HEK293 (cell line): Measurements from ENCODE around the gene TSPAN17.

Experiments
- CTCF ChIA-PET: fragments of 350-600 bp; formaldehyde crosslinking; extraction: SDS; loops from one replicate; lab custom pipeline; 2021; ENCODE audit warnings: antibody characterized with exemption; lab: Yijun Ruan, JAX
- POLR2A ChIA-PET: fragments of 300-600 bp; formaldehyde crosslinking; extraction: SDS; loops from one replicate; lab custom pipeline; 2020; ENCODE audit warnings: antibody characterized with exemption, inconsistent platforms; lab: Yijun Ruan, JAX
- H3K27ac ChIP-seq: fragments of 200-500 bp; sonication (Bioruptor generic); 2 replicates; pipeline ENCODE4 v1.5.1; 2014; ENCODE audit warnings: low read depth, low read length, control low read depth, inconsistent platforms; ENCODE audit errors: extremely low read depth
- H3K36me3 ChIP-seq, 2 experiments: fragments of 200-500 bp in 1 of 2; sonication (Bioruptor generic) in 1 of 2; 1 replicate in 1 of 2; 2 replicates in 1 of 2; pipeline ENCODE4 v1.5.1; 2014 to 2017; ENCODE audit warnings: inconsistent platforms in 2 of 2, low read length in 2 of 2; ENCODE audit not compliant: control insufficient read depth in 2 of 2, insufficient read depth in 1 of 2
- H3K4me1 ChIP-seq: fragments of 200-500 bp; sonication (Bioruptor generic); 2 replicates; pipeline ENCODE4 v1.5.1; 2014; ENCODE audit warnings: mild to moderate bottlenecking, low read length, inconsistent platforms; ENCODE audit not compliant: control insufficient read depth, insufficient read depth
- H3K4me3 ChIP-seq: 2 replicates; pipeline ENCODE4 v1.5.1; 2011; ENCODE audit warnings: low read depth, mild to moderate bottlenecking, control low read depth, low read length, moderate library complexity
- H3K9me3 ChIP-seq: fragments of 200-500 bp; sonication (Bioruptor generic); 2 replicates; pipeline ENCODE4 v1.5.1; 2014; ENCODE audit warnings: low read depth, low read length, inconsistent platforms; ENCODE audit not compliant: control insufficient read depth, insufficient read depth
- AEBP2 ChIP-seq: fragments of 450-650 bp; formaldehyde crosslinking; IDR thresholded peaks from 2 replicates; pipeline ENCODE4 v1.5.1; 2016; ENCODE audit warnings: missing biosample characterization, missing genetic modification characterization, borderline replicate concordance
- EGR2 ChIP-seq: fragments of 450-650 bp; formaldehyde crosslinking; IDR thresholded peaks from 2 replicates; pipeline ENCODE4 v1.5.1; 2016; ENCODE audit warnings: low read depth, missing biosample characterization, missing genetic modification characterization
- HIC1 ChIP-seq: fragments of 450-650 bp; formaldehyde crosslinking; IDR thresholded peaks from 2 replicates; pipeline ENCODE4 v1.5.1; 2016; ENCODE audit warnings: missing biosample characterization, missing genetic modification characterization
- KLF1 ChIP-seq: fragments of 450-650 bp; formaldehyde crosslinking; IDR thresholded peaks from 2 replicates; pipeline ENCODE4 v1.5.1; 2016; ENCODE audit warnings: missing biosample characterization, missing genetic modification characterization
- KLF17 ChIP-seq: fragments of 450-650 bp; formaldehyde crosslinking; IDR thresholded peaks from 2 replicates; pipeline ENCODE4 v1.5.1; 2016; ENCODE audit warnings: missing biosample characterization, missing genetic modification characterization
- MZF1 ChIP-seq: fragments of 450-650 bp; formaldehyde crosslinking; IDR thresholded peaks from 2 replicates; pipeline ENCODE4 v1.5.1; 2017; ENCODE audit warnings: missing biosample characterization, missing genetic modification characterization, borderline replicate concordance
- PRDM10 ChIP-seq: fragments of 450-650 bp; formaldehyde crosslinking; IDR thresholded peaks from 2 replicates; pipeline ENCODE4 v1.5.1; 2016; ENCODE audit warnings: missing biosample characterization, missing genetic modification characterization
- PRDM6 ChIP-seq: fragments of 450-650 bp; formaldehyde crosslinking; IDR thresholded peaks from 2 replicates; pipeline ENCODE4 v1.5.1; 2017; ENCODE audit warnings: missing biosample characterization, missing genetic modification characterization
- TRIM28 ChIP-seq: IDR thresholded peaks from 2 replicates; pipeline ENCODE4 v1.6.1; 2011; ENCODE audit warnings: low read length, control low read depth, borderline replicate concordance
- WT1 ChIP-seq: fragments of 450-650 bp; formaldehyde crosslinking; IDR thresholded peaks from 2 replicates; pipeline ENCODE4 v1.5.1; 2016; ENCODE audit warnings: missing biosample characterization, missing genetic modification characterization
- ZBTB49 ChIP-seq: fragments of 450-650 bp; formaldehyde crosslinking; IDR thresholded peaks from 2 replicates; pipeline ENCODE4 v1.5.1; 2016; ENCODE audit warnings: missing biosample characterization, missing genetic modification characterization, low read depth
- ZBTB8A ChIP-seq: fragments of 450-650 bp; formaldehyde crosslinking; IDR thresholded peaks from 2 replicates; pipeline ENCODE4 v1.5.1; 2016; ENCODE audit warnings: missing biosample characterization, missing genetic modification characterization
- ZFP3 ChIP-seq: fragments of 450-650 bp; formaldehyde crosslinking; IDR thresholded peaks from 2 replicates; pipeline ENCODE4 v1.5.1; 2016; ENCODE audit warnings: low read depth, missing biosample characterization, missing genetic modification characterization
- ZNF10 ChIP-seq: fragments of 450-650 bp; formaldehyde crosslinking; IDR thresholded peaks from 2 replicates; pipeline ENCODE4 v1.5.1; 2017; ENCODE audit warnings: missing biosample characterization, missing genetic modification characterization
- ZNF404 ChIP-seq: fragments of 450-650 bp; formaldehyde crosslinking; IDR thresholded peaks from 2 replicates; pipeline ENCODE4 v1.5.1; 2017; ENCODE audit warnings: missing biosample characterization, missing genetic modification characterization
- ZNF423 ChIP-seq: fragments of 450-650 bp; formaldehyde crosslinking; IDR thresholded peaks from 2 replicates; pipeline ENCODE4 v1.5.1; 2016; ENCODE audit warnings: missing biosample characterization, missing genetic modification characterization
- ZNF610 ChIP-seq: fragments of 450-650 bp; formaldehyde crosslinking; IDR thresholded peaks from 2 replicates; pipeline ENCODE4 v1.5.1; 2016; ENCODE audit warnings: missing biosample characterization, missing genetic modification characterization, borderline replicate concordance
- ZNF629 ChIP-seq: fragments of 450-650 bp; formaldehyde crosslinking; IDR thresholded peaks from 2 replicates; pipeline ENCODE4 v1.5.1; 2017; ENCODE audit warnings: missing biosample characterization, missing genetic modification characterization
- ZNF660 ChIP-seq: fragments of 450-650 bp; IDR thresholded peaks from 2 replicates; pipeline ENCODE4 v1.5.1; 2018; ENCODE audit warnings: missing biosample characterization, mild to moderate bottlenecking, missing genetic modification characterization
- ZNF777 ChIP-seq: fragments of 450-650 bp; formaldehyde crosslinking; IDR thresholded peaks from 2 replicates; pipeline ENCODE4 v1.5.1; 2017; ENCODE audit warnings: missing biosample characterization, missing genetic modification characterization, borderline replicate concordance

The TSPAN17 gene

GRCh38 chr5:176692326-176692725 lies 45.0 kb downstream of the TSPAN17 start:
- H3K4me3 ChIP-seq: no peak overlapping the region
- POLR2A ChIA-PET: no interaction called here
- no peaks in the 10 kb centered on the region for H3K36me3 ChIP-seq
- no peak overlapping the region for H3K27ac ChIP-seq
- CTCF ChIA-PET: interaction anchor here (0.7 to 2.7 kb wide), 2 partner anchors 32 to 216 kb away, joined by 3 to 17 read pairs; no protein-coding TSS in a partner anchor
- peaks cover 6% of the 10 kb centered on the region; the same call in 1 of the 2 replicates for H3K4me1 ChIP-seq
- TF ChIP-seq EGR2 (no peak), ZNF423 (tag by site-specific recombination) (no peak), AEBP2 (tag by site-specific recombination) (no peak), ZNF610 (no peak), MZF1 (tag by site-specific recombination) (no peak)
- H3K9me3 ChIP-seq: no peaks in the 10 kb centered on the region

GRCh38 chr5:176692839-176693476 lies 45.7 kb downstream of the TSPAN17 start:
- ChIA-PET CTCF (interaction anchor here (0.7 to 2.7 kb wide), 3 partner anchors 32 to 415 kb away, joined by 3 to 17 read pairs (median 5); no protein-coding TSS in a partner anchor), POLR2A (interaction anchor here (1.7 kb wide), 1 partner anchor 9 kb away, joined by 4 read pairs; no protein-coding TSS in a partner anchor)
- peaks cover 6% of the 10 kb centered on the region; the same call in 1 of the 2 replicates for H3K4me1 ChIP-seq
- no peak overlapping the region for H3K4me3 ChIP-seq
- H3K27ac ChIP-seq: no peak overlapping the region
- H3K36me3 ChIP-seq: no peaks in the 10 kb centered on the region
- no peaks in the 10 kb centered on the region for H3K9me3 ChIP-seq
- TF ChIP-seq ZNF777 (tag by site-specific recombination): no peak
- peak; percentile 66 for TF ChIP-seq HIC1 (tag by site-specific recombination)
- TF ChIP-seq ZBTB49 (tag by site-specific recombination): no peak
- TF ChIP-seq ZNF404 (tag by site-specific recombination): no peak
- TF ChIP-seq ZNF660 (tag by site-specific recombination): peak; percentile 30; the same call in 1 of the 2 replicates
- TF ChIP-seq ZFP3: no peak
- TF ChIP-seq PRDM6 (tag by site-specific recombination): peak; percentile 72
- peak; percentile 60 for TF ChIP-seq KLF1 (tag by site-specific recombination)
- TF ChIP-seq TRIM28: 0 out of 2 replicates have a peak, but pooled peaks have one; percentile 34
- TF ChIP-seq ZNF10: peak; percentile 28; the same call in 1 of the 2 replicates
- TF ChIP-seq WT1 (tag by site-specific recombination): peak; percentile 88
- peak; percentile 82; the same call in 1 of the 2 replicates for TF ChIP-seq KLF17
- TF ChIP-seq PRDM10 (tag by site-specific recombination): peak; percentile 75
- TF ChIP-seq ZBTB8A: peak; percentile 42; the same call in 1 of the 2 replicates
- TF ChIP-seq ZNF629 (tag by site-specific recombination): peak; percentile 47
